Activated naive CD8-positive, alpha-beta T cell treated with anti-CD3 and anti-CD28 coated beads, Interleukin-2, amount 50 U/mL, for 24 hours (primary cell): ENCODE measurements around the gene DCAF17.

Experiments
- ATAC-seq: fragments of 150-1000 bp; cut with Tn5 transposase; one replicate; pipeline ENCODE4 v1.10.0; 2021
- DNase-seq: peaks from one replicate; pipeline ENCODE4 v3.0.0; 2021
- H3K27ac Mint-ChIP-seq: one replicate; pipeline ENCODE4 v1.8.0; 2021; ENCODE audit warnings: mild to moderate bottlenecking, mixed read lengths
- H3K27me3 Mint-ChIP-seq: one replicate; pipeline ENCODE4 v1.8.0; 2021; ENCODE audit warnings: mixed read lengths
- H3K36me3 Mint-ChIP-seq: one replicate; pipeline ENCODE4 v1.8.0; 2021; ENCODE audit warnings: low read depth, mixed read lengths
- H3K4me1 Mint-ChIP-seq: one replicate; pipeline ENCODE4 v1.8.0; 2021; ENCODE audit warnings: mixed read lengths
- H3K4me3 Mint-ChIP-seq: one replicate; pipeline ENCODE4 v1.8.0; 2021; ENCODE audit warnings: mild to moderate bottlenecking, moderate library complexity, mixed read lengths
- H3K9me3 Mint-ChIP-seq: one replicate; pipeline ENCODE4 v1.8.0; 2021; ENCODE audit warnings: mixed read lengths

The DCAF17 gene

DNA sequence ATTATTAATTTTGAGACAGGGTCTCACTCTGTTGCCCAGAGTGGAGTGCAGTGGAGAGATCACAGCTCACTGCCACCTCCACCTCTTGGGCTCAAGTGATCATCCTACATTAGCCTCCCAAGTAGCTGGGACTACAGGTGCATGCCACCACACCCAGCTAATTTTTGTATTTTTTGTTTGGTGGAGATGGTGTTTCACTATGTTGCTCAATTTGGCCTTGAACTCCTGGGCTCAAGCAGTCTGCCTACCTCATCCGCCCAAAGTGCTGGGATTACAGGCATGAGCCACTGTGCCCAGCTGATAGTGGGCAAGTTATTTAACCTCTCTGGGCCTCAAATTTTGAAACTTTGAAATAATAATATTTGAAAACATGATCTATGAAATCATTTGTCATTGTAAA, 26.5 kb downstream of the DCAF17 start:
- DNase-seq (no peak), ATAC-seq (no peak)
- peaks cover 30% of the 10 kb centered on the region for H3K36me3 Mint-ChIP-seq
- peaks cover 3% of the 10 kb centered on the region for H3K9me3 Mint-ChIP-seq
- no peak overlapping the region for H3K4me3 Mint-ChIP-seq
- no peaks in the 10 kb centered on the region for H3K27me3 Mint-ChIP-seq
- H3K27ac Mint-ChIP-seq, result no peak overlapping the region
- H3K4me1 Mint-ChIP-seq, result no peaks in the 10 kb centered on the region

DNA sequence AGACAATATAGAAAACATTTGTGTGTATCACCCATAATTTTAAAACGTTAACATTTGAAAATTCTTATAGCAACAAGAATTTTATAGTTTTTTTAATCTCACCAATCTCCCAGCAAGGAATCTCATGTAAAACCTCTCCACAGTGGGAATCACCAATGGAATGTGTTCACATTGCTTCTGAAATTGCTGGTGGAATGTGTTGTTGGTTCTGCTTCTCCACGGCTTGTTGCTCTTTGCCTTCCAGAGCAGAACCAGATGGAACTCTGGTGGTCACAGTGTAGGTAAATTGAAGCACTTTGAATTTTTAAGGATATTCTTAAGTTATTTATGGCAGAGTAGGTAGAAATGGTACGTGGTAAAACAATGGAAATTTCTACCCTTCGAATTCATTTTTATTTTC, 35.1 kb downstream of the DCAF17 start:
- no peak for ATAC-seq
- Mint-ChIP-seq H3K36me3 (peaks cover 34% of the 10 kb centered on the region), H3K4me3 (no peak overlapping the region), H3K27me3 (no peaks in the 10 kb centered on the region), H3K4me1 (no peaks in the 10 kb centered on the region), H3K9me3 (no peaks in the 10 kb centered on the region), H3K27ac (no peak overlapping the region)
- no peak for DNase-seq

DNA sequence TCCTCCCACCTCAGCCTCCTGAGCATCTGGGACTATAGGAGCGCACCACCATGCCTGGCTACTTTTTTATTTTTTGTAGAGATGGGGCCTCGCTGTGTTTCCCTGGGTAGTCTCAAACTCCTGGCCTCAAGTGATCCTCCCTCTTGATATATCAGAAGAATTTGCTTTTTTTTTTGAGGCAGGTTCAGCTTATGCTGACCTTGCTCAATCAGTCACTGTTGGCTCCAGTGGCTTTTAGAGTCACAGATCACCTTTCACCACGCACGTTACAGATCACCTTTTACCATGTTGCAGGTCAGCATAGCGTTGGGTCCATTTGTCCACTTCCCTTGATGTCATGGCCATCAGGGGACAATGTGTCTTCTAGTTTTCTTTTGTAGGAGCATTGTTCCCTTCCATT, 36.1 kb downstream of the DCAF17 start:
- Mint-ChIP-seq H3K4me3 (no peak overlapping the region), H3K27me3 (no peaks in the 10 kb centered on the region), H3K36me3 (peaks cover 37% of the 10 kb centered on the region), H3K27ac (no peak overlapping the region), H3K4me1 (peaks cover 2% of the 10 kb centered on the region), H3K9me3 (no peaks in the 10 kb centered on the region)
- ATAC-seq, result no peak
- no peak for DNase-seq

DNA sequence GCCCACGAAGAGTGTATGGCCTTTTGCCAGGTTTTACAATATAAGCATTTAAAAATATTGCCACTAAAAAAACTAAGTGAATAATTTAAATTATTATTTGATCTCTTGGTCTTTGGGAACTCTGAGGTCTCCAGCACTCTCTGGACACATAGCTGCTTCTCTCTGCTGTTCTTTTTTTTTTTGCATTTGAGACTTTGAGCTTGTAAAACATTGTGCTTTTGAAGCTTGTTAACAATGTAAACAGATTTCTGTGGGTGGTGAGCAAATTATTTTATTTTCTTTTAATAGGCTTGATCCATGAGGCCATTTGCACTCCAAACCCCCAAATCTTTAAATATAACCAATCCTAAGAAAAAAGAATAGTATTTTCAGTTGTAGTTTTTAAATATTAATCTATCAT, 42.0 kb downstream of the DCAF17 start:
- ATAC-seq, result no peak
- Mint-ChIP-seq H3K4me1 (peaks cover 2% of the 10 kb centered on the region), H3K9me3 (no peaks in the 10 kb centered on the region), H3K36me3 (peaks cover 52% of the 10 kb centered on the region), H3K27me3 (no peaks in the 10 kb centered on the region), H3K27ac (no peak overlapping the region), H3K4me3 (no peak overlapping the region)
- DNase-seq, result no peak

DNA sequence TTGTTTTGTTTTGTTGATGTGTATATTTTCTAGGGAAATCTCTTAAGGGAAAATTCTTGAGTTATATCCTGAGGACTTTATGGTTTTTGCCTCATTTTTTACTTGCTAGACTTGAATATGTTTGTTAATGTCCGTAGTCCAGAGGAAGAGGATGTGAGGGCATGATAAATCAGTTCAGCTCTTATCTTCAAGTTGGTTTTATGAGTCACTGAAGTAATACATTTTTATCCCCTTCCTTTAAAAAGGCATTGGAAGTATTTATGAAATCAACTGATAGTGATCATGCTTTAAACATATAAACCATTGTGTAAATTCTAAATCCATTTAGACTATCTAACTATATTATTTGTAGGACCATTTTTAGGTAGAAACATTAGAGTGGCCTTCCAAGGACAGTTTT, 44.3 kb downstream of the DCAF17 start:
- Mint-ChIP-seq H3K9me3 (no peaks in the 10 kb centered on the region), H3K36me3 (peaks cover 54% of the 10 kb centered on the region), H3K27me3 (no peaks in the 10 kb centered on the region), H3K27ac (no peak overlapping the region), H3K4me1 (peaks cover 2% of the 10 kb centered on the region), H3K4me3 (no peak overlapping the region)
- ATAC-seq (no peak), DNase-seq (no peak)

DNA sequence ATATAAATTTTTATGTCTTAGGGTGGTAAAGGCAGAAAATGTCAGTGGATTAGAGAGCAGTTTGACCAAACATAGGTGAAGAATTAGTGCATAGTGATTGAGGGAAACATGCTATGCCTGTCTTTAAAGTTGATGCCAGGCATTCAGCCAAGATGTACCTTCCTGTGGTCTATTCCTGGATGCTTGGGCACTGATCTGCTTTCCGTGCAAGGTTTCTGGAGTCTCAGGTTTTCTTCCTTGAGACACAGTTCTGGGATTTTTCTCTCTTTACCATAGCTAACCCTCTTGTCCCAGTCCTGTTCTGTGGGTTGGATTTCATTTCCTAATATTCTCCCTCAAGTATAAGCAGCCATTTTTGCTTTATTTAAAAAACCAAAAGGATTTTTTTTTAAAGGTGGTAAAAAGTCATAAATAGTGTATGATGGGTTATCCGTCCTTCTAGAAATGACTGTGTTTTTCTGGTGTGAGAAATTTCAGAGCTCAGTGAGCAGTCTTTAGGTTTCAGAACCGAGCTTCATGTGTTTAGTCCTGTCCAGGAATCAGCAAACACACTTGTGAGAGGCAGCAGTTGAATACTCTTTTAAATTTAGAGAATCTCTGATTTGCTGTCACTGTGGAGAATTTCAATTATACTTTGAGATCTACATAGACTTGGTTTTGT, 45.3 kb downstream of the DCAF17 start:
- no peak for ATAC-seq
- Mint-ChIP-seq H3K36me3 (peaks cover 47% of the 10 kb centered on the region), H3K27me3 (no peaks in the 10 kb centered on the region)

DNA sequence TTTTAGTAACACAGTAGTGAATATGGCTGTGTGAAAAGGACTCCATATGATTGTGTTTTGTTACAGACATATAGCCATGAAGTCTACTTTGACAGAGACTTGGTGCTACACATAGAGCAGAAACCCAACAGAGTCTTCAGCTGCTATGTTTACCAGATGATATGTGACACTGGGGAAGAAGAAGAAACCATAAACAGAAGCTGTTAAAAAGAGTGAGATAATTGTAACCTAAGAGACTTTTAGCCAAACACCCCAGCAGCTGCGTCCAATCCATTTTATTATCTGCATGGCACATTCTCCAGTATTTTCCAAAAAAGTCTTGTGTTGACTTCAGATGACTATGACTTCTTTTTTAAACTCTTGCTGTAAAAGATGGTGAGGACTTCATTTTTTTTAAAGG, 46.9 kb downstream of the DCAF17 start:
- no peak overlapping the region for H3K27ac Mint-ChIP-seq
- H3K4me1 Mint-ChIP-seq, result peaks cover 7% of the 10 kb centered on the region
- H3K9me3 Mint-ChIP-seq, result no peaks in the 10 kb centered on the region
- no peak overlapping the region for H3K4me3 Mint-ChIP-seq
- ATAC-seq (no peak), DNase-seq (no peak)
- peaks cover 50% of the 10 kb centered on the region for H3K36me3 Mint-ChIP-seq
- H3K27me3 Mint-ChIP-seq, result no peaks in the 10 kb centered on the region

More for the DNA sequence above, 45.3 kb downstream of the DCAF17 start:
- peaks cover 2% of the 10 kb centered on the region for H3K4me1 Mint-ChIP-seq
- no peak overlapping the region for H3K27ac Mint-ChIP-seq
- no peak overlapping the region for H3K4me3 Mint-ChIP-seq
- no peak for DNase-seq
- H3K9me3 Mint-ChIP-seq, result no peaks in the 10 kb centered on the region

DNA sequence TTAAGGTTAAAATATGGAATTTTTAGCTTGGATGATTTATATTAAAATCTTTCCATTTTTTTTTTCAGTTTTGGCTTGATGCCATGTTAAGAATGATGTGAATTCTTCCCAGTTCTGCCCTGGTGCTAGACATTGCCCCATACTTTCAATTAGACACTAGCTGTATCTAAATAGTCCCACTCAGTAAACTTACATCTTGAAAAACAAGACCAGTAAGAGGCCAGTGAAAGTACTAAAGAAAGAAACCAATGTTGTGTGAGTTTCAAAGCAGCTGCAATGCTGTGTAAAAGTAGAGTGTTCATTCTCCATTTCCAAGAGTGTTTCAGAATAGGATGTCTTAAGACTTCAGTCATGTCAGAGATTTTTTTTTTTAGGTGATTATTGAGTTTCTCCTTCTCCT, 48.3 kb downstream of the DCAF17 start:
- Mint-ChIP-seq H3K4me3 (no peak overlapping the region), H3K9me3 (no peaks in the 10 kb centered on the region), H3K27me3 (no peaks in the 10 kb centered on the region), H3K36me3 (peaks cover 49% of the 10 kb centered on the region), H3K27ac (no peak overlapping the region), H3K4me1 (peaks cover 7% of the 10 kb centered on the region)
- ATAC-seq (no peak), DNase-seq (no peak)

DNA sequence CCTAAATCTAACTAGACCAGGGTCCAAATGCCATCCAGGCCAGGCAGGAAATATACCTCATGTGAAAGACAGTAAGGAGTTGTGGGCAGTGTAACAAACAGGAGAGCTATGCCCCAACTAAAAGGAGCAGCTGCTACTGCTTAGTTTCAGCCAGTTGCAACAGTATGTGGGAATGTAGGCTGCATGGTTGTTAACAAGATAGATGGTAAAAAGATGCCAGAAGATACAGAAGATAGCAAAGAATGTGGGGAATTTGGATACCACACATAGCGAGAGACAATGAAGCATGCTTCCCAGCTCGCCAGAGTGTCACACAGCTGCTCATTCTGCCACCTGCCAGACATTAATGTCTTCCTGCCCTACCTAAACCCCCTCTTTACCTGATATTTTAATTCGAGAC, 48.9 kb downstream of the DCAF17 start:
- Mint-ChIP-seq H3K36me3 (peaks cover 46% of the 10 kb centered on the region), H3K4me1 (peaks cover 7% of the 10 kb centered on the region)

DNA sequence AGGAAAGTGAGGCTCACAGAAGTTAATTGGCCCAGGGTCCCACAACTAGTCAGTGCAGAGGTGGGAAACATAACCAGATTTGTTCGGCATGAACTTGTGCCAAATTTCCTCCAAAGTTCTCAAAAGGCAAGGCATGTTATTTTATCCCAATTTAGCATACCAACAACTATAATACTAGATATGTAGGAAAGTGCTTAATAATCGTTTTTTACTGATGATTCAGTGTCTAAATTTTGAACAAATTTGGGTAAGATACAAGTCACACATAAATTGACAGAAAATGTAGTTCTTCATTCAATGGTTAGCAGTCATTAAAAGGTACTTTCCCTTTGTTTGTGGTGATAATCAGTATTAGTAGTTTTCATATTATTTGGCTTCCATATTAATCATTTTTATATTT, 49.8 kb downstream of the DCAF17 start:
- Mint-ChIP-seq H3K4me1 (peaks cover 7% of the 10 kb centered on the region), H3K27me3 (no peaks in the 10 kb centered on the region), H3K36me3 (peaks cover 47% of the 10 kb centered on the region), H3K27ac (no peak overlapping the region), H3K9me3 (no peaks in the 10 kb centered on the region), H3K4me3 (no peak overlapping the region)
- DNase-seq, result no peak
- ATAC-seq, result no peak

More for the DNA sequence above, 48.9 kb downstream of the DCAF17 start:
- Mint-ChIP-seq H3K27me3 (no peaks in the 10 kb centered on the region), H3K27ac (no peak overlapping the region), H3K9me3 (no peaks in the 10 kb centered on the region), H3K4me3 (no peak overlapping the region)
- no peak for DNase-seq
- ATAC-seq, result no peak

DNA sequence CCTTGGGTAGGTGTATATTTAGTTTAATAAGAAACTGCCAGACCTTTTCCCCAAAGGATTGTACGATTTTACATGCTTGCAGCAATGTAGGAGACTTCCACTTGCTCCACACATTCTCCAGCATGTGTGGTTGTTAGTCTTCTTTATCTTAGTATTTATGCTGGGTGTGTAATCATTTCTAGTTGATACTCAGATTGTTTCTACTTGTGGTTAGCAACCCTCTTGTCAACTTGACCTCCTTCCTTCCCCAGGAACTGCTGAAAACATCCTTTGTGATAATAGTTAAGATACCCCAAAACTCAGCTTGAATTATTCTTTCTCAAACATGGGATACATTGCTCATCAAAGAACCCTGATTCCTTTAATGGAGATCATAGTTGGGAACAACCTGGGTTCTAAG, 51.1 kb downstream of the DCAF17 start:
- H3K36me3 Mint-ChIP-seq, result peaks cover 42% of the 10 kb centered on the region
- ATAC-seq (no peak), DNase-seq (no peak)
- peaks cover 7% of the 10 kb centered on the region for H3K4me1 Mint-ChIP-seq
- H3K4me3 Mint-ChIP-seq, result no peak overlapping the region
- H3K27ac Mint-ChIP-seq, result no peak overlapping the region
- H3K27me3 Mint-ChIP-seq, result no peaks in the 10 kb centered on the region
- peaks cover 4% of the 10 kb centered on the region for H3K9me3 Mint-ChIP-seq

DNA sequence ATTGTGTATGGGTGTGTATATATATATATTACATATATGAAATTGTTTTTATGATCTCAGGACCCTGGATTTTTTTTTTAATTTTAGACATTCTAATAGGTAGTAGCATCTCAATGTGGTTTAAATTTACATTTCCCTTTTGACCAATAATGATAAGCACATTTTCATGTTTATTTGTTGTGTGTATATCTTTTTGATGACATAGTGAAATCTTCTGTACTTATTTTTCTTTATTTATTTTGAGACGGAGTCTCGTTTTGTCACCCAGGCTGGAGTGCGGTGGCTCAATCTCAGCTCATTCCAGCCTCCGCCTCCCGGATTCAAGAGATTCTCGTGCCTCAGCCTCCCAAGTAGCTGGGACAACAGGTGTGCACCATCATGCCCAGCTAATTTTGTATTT, 53.2 kb downstream of the DCAF17 start:
- Mint-ChIP-seq H3K36me3 (peaks cover 35% of the 10 kb centered on the region), H3K27me3 (no peaks in the 10 kb centered on the region)
- DNase-seq, result no peak

DNA sequence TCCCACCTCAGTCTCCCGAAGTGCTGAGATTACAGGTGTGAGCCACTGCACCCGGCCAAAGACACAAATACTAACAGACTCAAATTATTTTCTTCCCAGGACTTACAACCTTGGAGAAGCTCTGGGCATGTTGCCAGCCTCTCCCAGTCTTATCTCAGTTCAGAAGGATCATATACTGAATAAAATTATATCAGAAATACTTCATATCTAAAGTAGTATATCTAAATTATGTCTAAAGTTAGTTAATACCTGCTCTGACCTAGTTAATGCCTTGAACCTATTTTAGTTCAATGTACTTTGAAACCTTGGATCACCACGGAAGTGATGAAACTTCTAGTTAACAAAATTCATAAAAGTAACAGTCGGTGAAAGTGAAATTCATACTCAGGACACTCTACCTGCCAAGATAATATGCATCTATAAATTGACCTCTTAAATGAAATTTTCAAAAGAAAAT, 53.8 kb downstream of the DCAF17 start:
- Mint-ChIP-seq H3K27me3 (no peaks in the 10 kb centered on the region), H3K9me3 (peaks cover 4% of the 10 kb centered on the region), H3K4me1 (peaks cover 7% of the 10 kb centered on the region), H3K4me3 (no peak overlapping the region), H3K36me3 (peaks cover 31% of the 10 kb centered on the region), H3K27ac (no peak overlapping the region)
- DNase-seq (no peak), ATAC-seq (no peak)

More for the DNA sequence above, 53.2 kb downstream of the DCAF17 start:
- Mint-ChIP-seq H3K4me3 (no peak overlapping the region), H3K27ac (no peak overlapping the region), H3K4me1 (peaks cover 7% of the 10 kb centered on the region), H3K9me3 (peaks cover 4% of the 10 kb centered on the region)
- ATAC-seq, result no peak

DNA sequence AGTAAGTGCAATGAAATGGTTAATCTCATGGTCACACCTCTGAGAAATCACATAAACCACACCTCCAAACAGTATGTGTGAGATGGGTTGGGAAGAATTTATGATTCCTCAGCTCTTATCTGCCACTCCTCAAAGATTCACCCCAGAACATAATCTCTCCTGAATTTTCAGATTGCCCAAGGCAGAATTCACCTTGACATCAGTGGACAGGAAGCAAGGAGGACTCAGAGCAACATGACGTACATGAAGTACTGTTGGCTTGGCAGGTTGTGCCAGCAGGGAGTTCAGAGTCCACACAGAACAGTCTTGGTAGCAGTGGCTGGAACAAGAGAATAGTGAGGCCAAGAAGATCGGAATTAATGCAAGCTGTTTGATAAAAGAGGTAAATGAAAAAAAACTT, 56.6 kb downstream of the DCAF17 start:
- peaks cover 4% of the 10 kb centered on the region for H3K9me3 Mint-ChIP-seq
- H3K27ac Mint-ChIP-seq, result no peak overlapping the region
- no peak for ATAC-seq
- no peak overlapping the region for H3K4me3 Mint-ChIP-seq
- DNase-seq, result no peak
- peaks cover 21% of the 10 kb centered on the region for H3K36me3 Mint-ChIP-seq
- H3K27me3 Mint-ChIP-seq, result no peaks in the 10 kb centered on the region
- no peaks in the 10 kb centered on the region for H3K4me1 Mint-ChIP-seq

DNA sequence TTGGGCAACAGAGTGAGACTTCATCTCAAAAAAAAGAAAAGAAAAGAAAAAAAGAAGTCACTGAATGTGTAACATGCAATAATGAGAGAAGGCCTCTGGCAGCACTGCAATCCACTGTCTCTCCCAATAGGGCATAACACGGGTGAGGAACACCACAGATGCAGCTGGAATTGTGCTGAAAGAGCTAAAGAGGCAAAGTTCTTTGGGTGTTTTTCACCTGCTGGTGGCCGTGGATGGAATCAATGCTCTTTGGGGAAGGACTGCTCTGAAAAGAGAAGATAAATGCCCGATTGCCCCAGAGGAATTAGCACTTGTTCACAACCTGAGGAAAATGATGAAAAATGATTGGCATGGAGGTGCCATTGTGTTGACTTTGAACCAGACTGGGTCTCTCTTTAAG, 57.3 kb downstream of the DCAF17 start:
- Mint-ChIP-seq H3K27ac (no peak overlapping the region), H3K27me3 (no peaks in the 10 kb centered on the region), H3K36me3 (peaks cover 19% of the 10 kb centered on the region)

DNA sequence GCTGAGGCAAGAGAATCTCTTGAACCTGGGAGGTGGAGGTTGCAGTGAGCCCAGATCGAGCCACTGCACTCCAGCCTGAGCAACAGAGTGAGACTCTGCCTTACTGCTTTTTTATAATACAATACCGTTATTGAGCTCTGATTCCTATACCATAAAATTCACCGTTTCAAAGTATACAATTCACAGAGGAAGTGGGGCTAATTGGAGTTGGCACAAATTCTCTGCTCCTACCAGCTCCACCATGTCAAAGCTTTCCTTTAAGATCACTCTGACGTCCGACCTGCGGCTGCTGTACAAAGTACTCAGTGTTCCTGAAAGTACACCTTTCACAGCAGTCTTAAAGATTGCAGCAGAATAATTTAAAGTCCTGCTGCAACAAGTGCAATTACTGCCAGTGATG, 58.6 kb downstream of the DCAF17 start:
- ATAC-seq, result no peak
- no peak overlapping the region for H3K4me3 Mint-ChIP-seq
- no peaks in the 10 kb centered on the region for H3K27me3 Mint-ChIP-seq
- H3K36me3 Mint-ChIP-seq, result peaks cover 18% of the 10 kb centered on the region
- no peaks in the 10 kb centered on the region for H3K4me1 Mint-ChIP-seq
- no peak overlapping the region for H3K27ac Mint-ChIP-seq
- peaks cover 4% of the 10 kb centered on the region for H3K9me3 Mint-ChIP-seq
- no peak for DNase-seq

More for the DNA sequence above, 57.3 kb downstream of the DCAF17 start:
- DNase-seq (no peak), ATAC-seq (no peak)
- Mint-ChIP-seq H3K9me3 (peaks cover 4% of the 10 kb centered on the region), H3K4me1 (no peaks in the 10 kb centered on the region), H3K4me3 (no peak overlapping the region)
